Mucosa of descending colon (tissue), 3 donors: Measurements from ENCODE around the gene ZFP36. TPM values are rescaled to one million over a fixed set of nuclear protein-coding genes. Genes with fewer than 3 reads are reported as not detected.

ENCODE experiments used
- ATAC-seq: fragments of 200-7000 bp; cut with Tn5 transposase; one replicate; pipeline ENCODE4 v1.9.1; 2020; ENCODE audit warnings: mild to moderate bottlenecking, moderate library complexity
- DNase-seq, 3 donors: peaks; one replicate each; pipeline ENCODE4 v3.0.0-alpha.2; 2020
- H3K36me3 ChIP-seq: fragments of 200-600 bp; one replicate; pipeline ENCODE4 v1.8.0; 2021; ENCODE audit warnings: low read depth, mild to moderate bottlenecking
- H3K4me1 ChIP-seq: fragments of 200-600 bp; one replicate; pipeline ENCODE4 v1.8.0; 2021; ENCODE audit warnings: low read depth, mild to moderate bottlenecking
- H3K4me3 ChIP-seq: fragments of 200-600 bp; one replicate; pipeline ENCODE4 v1.8.0; 2021; ENCODE audit warnings: mild to moderate bottlenecking
- H3K9me3 ChIP-seq: fragments of 200-600 bp; one replicate; pipeline ENCODE4 v1.8.0; 2021; ENCODE audit warnings: mild to moderate bottlenecking
- intact Hi-C, 2 donors: fragments of 100-400 bp; cut with DNase I in 1 of 2; cut with micrococcal nuclease in 1 of 2; formaldehyde crosslinking; loops; one replicate each; pipeline versions ENCODE4 v1.11.0 to v1.11.1; 2022; cut with DNase I, micrococcal nuclease
- total RNA-seq, 3 donors: library from RNA; stranded (reverse); fragmentation: NEBNext Ultra II Directional in 2 of 3; extraction: Animal tissue kit (Norgen Biotek cat#: 25700) in 2 of 3; gene quantifications; one replicate each; pipeline versions ENCODE4 v1.2.1 to v1.2.4, GENCODE V29; 2021 to 2023
- TF ChIP-seq, protein P1 (sequence below): fragments of 200-600 bp; IDR thresholded peaks from one replicate; pipeline ENCODE4 v1.8.0; 2022; ENCODE audit warnings: antibody characterized with exemption, mild to moderate bottlenecking
- donor health status: DM: no; HTN: no; CAD: no; lungs with moderate emphysema.
- donor health status: DM: no; HTN: no; CAD: no.
- donor health status: DM: no; HTN: yes; CAD: no.

Gene ZFP36
- total RNA-seq, 3 donors from 2014 or later = 200 to 236 (median 235) TPM

DNA sequence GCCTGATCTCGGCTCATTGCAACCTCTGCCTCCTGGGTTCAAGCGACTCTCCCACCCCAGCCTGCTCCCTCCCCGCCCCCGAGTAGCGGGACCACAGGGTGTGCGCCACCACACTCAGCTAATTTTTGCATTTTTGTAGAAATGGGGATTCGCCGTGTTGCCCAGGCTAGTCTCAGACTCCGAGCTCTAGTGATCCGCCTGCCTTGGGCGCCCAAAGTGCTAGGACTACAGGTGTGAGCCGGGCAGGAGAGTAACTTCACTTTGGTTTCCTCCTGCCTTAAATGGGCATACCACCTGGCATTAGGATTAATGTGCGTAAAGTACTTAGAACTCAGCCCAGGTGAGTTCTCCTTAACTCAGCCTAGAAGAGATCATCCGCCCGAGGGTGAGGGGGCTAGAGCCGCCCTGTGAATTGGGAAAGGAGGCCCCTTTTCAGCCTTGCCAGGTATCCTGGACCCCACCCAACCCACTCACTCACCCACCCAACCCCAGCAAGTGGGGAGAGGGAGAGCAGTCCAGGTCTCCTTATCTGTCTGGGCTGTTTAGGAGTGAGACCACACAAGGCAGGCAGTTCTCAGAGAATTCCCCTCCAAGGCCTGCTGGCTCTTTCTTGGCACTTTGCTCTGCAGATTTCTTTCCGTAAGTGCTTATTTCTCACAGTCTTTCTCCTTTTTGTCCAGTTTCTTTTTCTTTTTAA, 1.2 kb upstream of the ZFP36 start:
- DNase-seq (peak in 1 of 3 donors; percentile 61), ATAC-seq (no peak)
- Histone ChIP-seq H3K36me3 (no peaks in the 10 kb centered on the region), H3K4me1 (peaks cover 40% of the 10 kb centered on the region), H3K4me3 (no peak overlapping the region), H3K9me3 (no peaks in the 10 kb centered on the region)
- TF ChIP-seq, protein P1, sequence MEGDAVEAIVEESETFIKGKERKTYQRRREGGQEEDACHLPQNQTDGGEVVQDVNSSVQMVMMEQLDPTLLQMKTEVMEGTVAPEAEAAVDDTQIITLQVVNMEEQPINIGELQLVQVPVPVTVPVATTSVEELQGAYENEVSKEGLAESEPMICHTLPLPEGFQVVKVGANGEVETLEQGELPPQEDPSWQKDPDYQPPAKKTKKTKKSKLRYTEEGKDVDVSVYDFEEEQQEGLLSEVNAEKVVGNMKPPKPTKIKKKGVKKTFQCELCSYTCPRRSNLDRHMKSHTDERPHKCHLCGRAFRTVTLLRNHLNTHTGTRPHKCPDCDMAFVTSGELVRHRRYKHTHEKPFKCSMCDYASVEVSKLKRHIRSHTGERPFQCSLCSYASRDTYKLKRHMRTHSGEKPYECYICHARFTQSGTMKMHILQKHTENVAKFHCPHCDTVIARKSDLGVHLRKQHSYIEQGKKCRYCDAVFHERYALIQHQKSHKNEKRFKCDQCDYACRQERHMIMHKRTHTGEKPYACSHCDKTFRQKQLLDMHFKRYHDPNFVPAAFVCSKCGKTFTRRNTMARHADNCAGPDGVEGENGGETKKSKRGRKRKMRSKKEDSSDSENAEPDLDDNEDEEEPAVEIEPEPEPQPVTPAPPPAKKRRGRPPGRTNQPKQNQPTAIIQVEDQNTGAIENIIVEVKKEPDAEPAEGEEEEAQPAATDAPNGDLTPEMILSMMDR = no peak
- intact Hi-C loops = no loop called here

DNA sequence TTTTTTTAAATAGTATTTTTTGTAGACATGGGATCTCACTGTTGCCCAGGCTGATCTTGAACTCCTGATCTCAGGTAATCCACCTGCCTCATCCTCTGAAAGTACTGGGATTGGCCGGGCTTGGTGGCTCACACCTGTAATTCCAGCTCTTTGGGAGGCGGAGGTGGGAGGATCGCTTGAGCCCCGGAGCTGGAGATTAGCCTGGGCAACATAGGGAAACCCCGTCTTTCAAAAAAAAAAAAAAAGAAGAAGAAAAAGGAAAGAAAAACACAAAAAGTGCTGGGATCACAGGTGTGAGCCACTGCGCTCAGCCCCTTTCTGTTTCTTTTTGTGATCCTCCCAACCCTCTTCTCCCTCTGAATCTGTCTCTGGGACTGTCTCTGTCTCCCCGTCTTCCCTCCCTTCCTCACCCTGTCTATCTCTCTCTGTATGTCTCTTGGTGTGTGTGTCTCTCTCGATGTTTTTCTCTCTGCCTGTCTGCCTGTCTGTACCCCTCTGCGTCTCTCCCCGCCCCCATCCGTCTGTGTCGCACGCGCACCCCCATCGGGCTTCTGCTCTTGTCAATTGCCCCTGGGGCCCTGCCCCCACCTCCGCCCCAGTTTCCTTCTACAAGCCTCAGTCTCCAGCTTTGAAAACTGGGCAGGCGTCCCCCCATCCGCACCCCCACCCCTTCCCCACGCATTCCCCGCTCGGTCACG, 540 bp upstream of the ZFP36 start:
- H3K9me3 ChIP-seq = no peaks in the 10 kb centered on the region
- peaks cover 41% of the 10 kb centered on the region for H3K4me1 ChIP-seq
- no peaks in the 10 kb centered on the region for H3K36me3 ChIP-seq
- ATAC-seq (peak; percentile 0), DNase-seq (peak in 2 of 3 donors; percentile 55 to 87)
- intact Hi-C loops = no loop called here
- H3K4me3 ChIP-seq = peak overlapping the region; percentile 92
- TF ChIP-seq, protein P1 = no peak

DNA sequence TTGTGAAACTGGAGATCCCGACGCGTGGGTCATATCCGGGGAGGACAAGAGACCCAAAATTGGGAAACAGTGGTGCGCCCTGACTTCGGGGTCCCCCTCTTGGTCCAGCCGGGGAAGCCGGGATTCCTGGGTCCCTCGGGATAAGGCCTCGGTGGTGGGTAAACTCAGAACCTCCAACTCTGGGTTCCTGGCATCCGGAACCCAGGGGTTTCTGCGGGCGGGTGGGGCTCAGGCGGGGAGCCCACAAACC, 688 bp downstream of the ZFP36 start:
- no peak for ATAC-seq
- intact Hi-C loops = no loop called here
- no peaks in the 10 kb centered on the region for H3K36me3 ChIP-seq

DNA sequence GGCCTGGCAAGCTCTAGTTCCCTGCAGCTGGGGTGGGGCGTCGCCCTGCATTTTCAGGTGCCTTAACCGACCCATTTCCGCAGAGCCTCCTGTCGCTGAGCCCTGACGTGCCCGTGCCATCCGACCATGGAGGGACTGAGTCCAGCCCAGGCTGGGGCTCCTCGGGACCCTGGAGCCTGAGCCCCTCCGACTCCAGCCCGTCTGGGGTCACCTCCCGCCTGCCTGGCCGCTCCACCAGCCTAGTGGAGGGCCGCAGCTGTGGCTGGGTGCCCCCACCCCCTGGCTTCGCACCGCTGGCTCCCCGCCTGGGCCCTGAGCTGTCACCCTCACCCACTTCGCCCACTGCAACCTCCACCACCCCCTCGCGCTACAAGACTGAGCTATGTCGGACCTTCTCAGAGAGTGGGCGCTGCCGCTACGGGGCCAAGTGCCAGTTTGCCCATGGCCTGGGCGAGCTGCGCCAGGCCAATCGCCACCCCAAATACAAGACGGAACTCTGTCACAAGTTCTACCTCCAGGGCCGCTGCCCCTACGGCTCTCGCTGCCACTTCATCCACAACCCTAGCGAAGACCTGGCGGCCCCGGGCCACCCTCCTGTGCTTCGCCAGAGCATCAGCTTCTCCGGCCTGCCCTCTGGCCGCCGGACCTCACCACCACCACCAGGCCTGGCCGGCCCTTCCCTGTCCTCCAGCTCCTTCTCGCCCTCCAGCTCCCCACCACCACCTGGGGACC, 1.2 kb downstream of the ZFP36 start:
- ATAC-seq (peak; percentile 1), DNase-seq (peak; percentile 83 to 91 (median 85))
- H3K9me3 ChIP-seq = no peaks in the 10 kb centered on the region
- H3K4me1 ChIP-seq = peaks cover 36% of the 10 kb centered on the region
- peak overlapping the region; percentile 92 for H3K4me3 ChIP-seq
- intact Hi-C loops = no loop called here
- TF ChIP-seq, protein P1 = no peak
- H3K36me3 ChIP-seq = no peaks in the 10 kb centered on the region

More for the DNA sequence above, 688 bp downstream of the ZFP36 start:
- H3K4me1 ChIP-seq = peaks cover 38% of the 10 kb centered on the region
- no peak for DNase-seq
- no peaks in the 10 kb centered on the region for H3K9me3 ChIP-seq
- TF ChIP-seq, protein P1 = no peak
- H3K4me3 ChIP-seq = peak overlapping the region; percentile 92

DNA sequence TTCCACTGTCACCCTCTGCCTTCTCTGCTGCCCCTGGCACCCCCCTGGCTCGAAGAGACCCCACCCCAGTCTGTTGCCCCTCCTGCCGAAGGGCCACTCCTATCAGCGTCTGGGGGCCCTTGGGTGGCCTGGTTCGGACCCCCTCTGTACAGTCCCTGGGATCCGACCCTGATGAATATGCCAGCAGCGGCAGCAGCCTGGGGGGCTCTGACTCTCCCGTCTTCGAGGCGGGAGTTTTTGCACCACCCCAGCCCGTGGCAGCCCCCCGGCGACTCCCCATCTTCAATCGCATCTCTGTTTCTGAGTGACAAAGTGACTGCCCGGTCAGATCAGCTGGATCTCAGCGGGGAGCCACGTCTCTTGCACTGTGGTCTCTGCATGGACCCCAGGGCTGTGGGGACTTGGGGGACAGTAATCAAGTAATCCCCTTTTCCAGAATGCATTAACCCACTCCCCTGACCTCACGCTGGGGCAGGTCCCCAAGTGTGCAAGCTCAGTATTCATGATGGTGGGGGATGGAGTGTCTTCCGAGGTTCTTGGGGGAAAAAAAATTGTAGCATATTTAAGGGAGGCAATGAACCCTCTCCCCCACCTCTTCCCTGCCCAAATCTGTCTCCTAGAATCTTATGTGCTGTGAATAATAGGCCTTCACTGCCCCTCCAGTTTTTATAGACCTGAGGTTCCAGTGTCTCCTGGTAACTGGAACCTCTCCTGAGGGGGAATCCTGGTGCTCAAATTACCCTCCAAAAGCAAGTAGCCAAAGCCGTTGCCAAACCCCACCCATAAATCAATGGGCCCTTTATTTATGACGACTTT, 2.0 kb downstream of the ZFP36 start:
- H3K4me1 ChIP-seq = peaks cover 39% of the 10 kb centered on the region
- peak in 2 of 3 donors; percentile 56 to 59 for DNase-seq
- TF ChIP-seq, protein P1 = no peak
- intact Hi-C loops = no loop called here
- H3K4me3 ChIP-seq = peak overlapping the region; percentile 92
- no peak for ATAC-seq
- H3K9me3 ChIP-seq = no peaks in the 10 kb centered on the region
- H3K36me3 ChIP-seq = no peaks in the 10 kb centered on the region
